ENCODE results near the gene NDST3.
"Not testable (repeated sequence)": the region's sequence is repeated elsewhere in the genome, so short reads cannot be mapped to it uniquely, and the experiment has no call there.

The NDST3 gene

GRCh38 chr4:118296729-118297128, 262.4 kb downstream of the NDST3 start:
- Histone ChIP-seq H3K4me3 (ENCODE audit: low read length) (no peak overlapping the region), H3K27me3 (ENCODE audit: control insufficient read depth, insufficient read depth, low read length) (no peaks in the 10 kb centered on the region), H3K9me3 (ENCODE audit: control insufficient read depth, insufficient read depth, low read length) (no peaks in the 10 kb centered on the region), H3K4me1 (ENCODE audit: control insufficient read depth, insufficient read depth, low read length) (no peaks in the 10 kb centered on the region), H3K36me3 (ENCODE audit: control insufficient read depth, insufficient read depth, low read length) (no peaks in the 10 kb centered on the region), H3K27ac (ENCODE audit: low read length) (no peak overlapping the region)
- no CpG with 5 or more reads among the region's 1 CpG for WGBS (ENCODE audit: insufficient coverage, insufficient read length)
- DNase-seq (ENCODE audit: low read depth, low spot score) = no peak

- not testable (repeated sequence) for H3K27me3 ChIP-seq (ENCODE audit: control insufficient read depth, insufficient read depth, low read length); H3K4me1 ChIP-seq (ENCODE audit: control insufficient read depth, insufficient read depth, low read length); DNase-seq (ENCODE audit: low read depth, low spot score); H3K27ac ChIP-seq (ENCODE audit: low read length); H3K9me3 ChIP-seq (ENCODE audit: control insufficient read depth, insufficient read depth, low read length); H3K4me3 ChIP-seq (ENCODE audit: low read length); H3K36me3 ChIP-seq (ENCODE audit: control insufficient read depth, insufficient read depth, low read length)
- no CpG with 5 or more reads among the region's 6 CpGs for WGBS (ENCODE audit: insufficient coverage, insufficient read length)
Observed at GRCh38 chr4:118299619-118300018, 265.3 kb downstream of the NDST3 start.

GRCh38 chr4:118307643-118308042, 273.4 kb downstream of the NDST3 start:
- no peaks in the 10 kb centered on the region for H3K9me3 ChIP-seq (ENCODE audit: control insufficient read depth, insufficient read depth, low read length)
- H3K4me3 ChIP-seq (ENCODE audit: low read length) = no peak overlapping the region
- no peaks in the 10 kb centered on the region for H3K4me1 ChIP-seq (ENCODE audit: control insufficient read depth, insufficient read depth, low read length)
- no peak for DNase-seq (ENCODE audit: low read depth, low spot score)
- no peaks in the 10 kb centered on the region for H3K27me3 ChIP-seq (ENCODE audit: control insufficient read depth, insufficient read depth, low read length)
- WGBS (ENCODE audit: insufficient coverage, insufficient read length) = no CpG with 5 or more reads among the region's 2 CpGs
- H3K36me3 ChIP-seq (ENCODE audit: control insufficient read depth, insufficient read depth, low read length) = no peaks in the 10 kb centered on the region
- H3K27ac ChIP-seq (ENCODE audit: low read length) = no peak overlapping the region
